Putamen (tissue), 1 donor: ENCODE data around the gene LDLRAD4.
A peak's percentile ranks its signal among the peaks of the same experiment; 100 is the strongest.

Source experiments
- DNase-seq: peaks from one replicate; pipeline ENCODE4 v3.0.0-alpha.2; 2016; ENCODE audit warnings: low spot score

LDLRAD4 gene

GRCh38 chr18:13406736-13407135 lies 188.2 kb downstream of the LDLRAD4 start:
- no peak for DNase-seq

GRCh38 chr18:13407484-13407883 lies 188.9 kb downstream of the LDLRAD4 start:
- no peak for DNase-seq

- no peak for DNase-seq
Observed at GRCh38 chr18:13409026-13409425, 190.5 kb downstream of the LDLRAD4 start.

GRCh38 chr18:13409997-13410396 lies 191.4 kb downstream of the LDLRAD4 start:
- no peak for DNase-seq

- no peak for DNase-seq
Observed at GRCh38 chr18:13410471-13410870, 191.9 kb downstream of the LDLRAD4 start.

GRCh38 chr18:13412017-13412416 lies 193.5 kb downstream of the LDLRAD4 start:
- DNase-seq, result no peak

- DNase-seq, result no peak
Observed at GRCh38 chr18:13412901-13413300, 194.3 kb downstream of the LDLRAD4 start.

- no peak for DNase-seq
Observed at GRCh38 chr18:13414102-13414501, 195.5 kb downstream of the LDLRAD4 start.

GRCh38 chr18:13414521-13414920 lies 196.0 kb downstream of the LDLRAD4 start:
- no peak for DNase-seq

GRCh38 chr18:13415736-13416135 lies 197.2 kb downstream of the LDLRAD4 start:
- no peak for DNase-seq

GRCh38 chr18:13416208-13416607 lies 197.6 kb downstream of the LDLRAD4 start:
- DNase-seq, result no peak

- DNase-seq, result peak; percentile 74
Observed at GRCh38 chr18:13416848-13417247, 198.3 kb downstream of the LDLRAD4 start.

GRCh38 chr18:13418013-13418710 lies 199.6 kb downstream of the LDLRAD4 start:
- DNase-seq, result no peak

GRCh38 chr18:13420969-13421686 lies 202.6 kb downstream of the LDLRAD4 start:
- no peak for DNase-seq

- DNase-seq, result peak; percentile 60
Observed at GRCh38 chr18:13422541-13423147, 204.1 kb downstream of the LDLRAD4 start.

- no peak for DNase-seq
Observed at GRCh38 chr18:13423352-13423751, 204.8 kb downstream of the LDLRAD4 start.

- DNase-seq, result no peak
Observed at GRCh38 chr18:13424363-13424762, 205.8 kb downstream of the LDLRAD4 start.

GRCh38 chr18:13425357-13426091 lies 207.0 kb downstream of the LDLRAD4 start:
- no peak for DNase-seq

- DNase-seq, result no peak
Observed at GRCh38 chr18:13427354-13427753, 208.8 kb downstream of the LDLRAD4 start.

- DNase-seq, result no peak
Observed at GRCh38 chr18:13428319-13428718, 209.8 kb downstream of the LDLRAD4 start.

- no peak for DNase-seq
Observed at GRCh38 chr18:13429016-13429415, 210.5 kb downstream of the LDLRAD4 start.

GRCh38 chr18:13429884-13430510 lies 211.4 kb downstream of the LDLRAD4 start:
- peak; percentile 71 for DNase-seq
